Endothelial cell (in vitro differentiated cells): ENCODE measurements around the gene STARD3NL. TPM values are rescaled to one million over a fixed set of nuclear protein-coding genes. Genes with fewer than 3 reads are reported as not detected.

Experiments
- DNase-seq: peaks from one replicate; pipeline ENCODE4 v3.0.0; 2021; ENCODE audit warnings: low spot score
- H3K27ac Mint-ChIP-seq: one replicate; pipeline ENCODE4 v1.8.0; 2021; ENCODE audit warnings: mixed read lengths, inconsistent platforms; ENCODE audit not compliant: unreplicated experiment
- H3K27me3 Mint-ChIP-seq: one replicate; pipeline ENCODE4 v1.8.0; 2021; ENCODE audit warnings: mild to moderate bottlenecking, moderate library complexity, mixed read lengths, inconsistent platforms; ENCODE audit not compliant: unreplicated experiment
- H3K36me3 Mint-ChIP-seq: one replicate; pipeline ENCODE4 v1.8.0; 2021; ENCODE audit warnings: mild to moderate bottlenecking, low read depth, mixed read lengths, inconsistent platforms; ENCODE audit not compliant: unreplicated experiment
- H3K4me1 Mint-ChIP-seq: one replicate; pipeline ENCODE4 v1.8.0; 2021; ENCODE audit warnings: mild to moderate bottlenecking, mixed read lengths, inconsistent platforms; ENCODE audit not compliant: unreplicated experiment
- H3K4me3 Mint-ChIP-seq: one replicate; pipeline ENCODE4 v1.8.0; 2021; ENCODE audit warnings: mild to moderate bottlenecking, mixed read lengths, inconsistent platforms; ENCODE audit not compliant: unreplicated experiment
- H3K9me3 Mint-ChIP-seq: one replicate; pipeline ENCODE4 v1.8.0; 2021; ENCODE audit warnings: mixed read lengths, inconsistent platforms; ENCODE audit not compliant: unreplicated experiment
- long read RNA-seq: library from polyadenylated mRNA; unstranded; transcript quantifications from one replicate; pipeline ENCODE4 v2.0.0, GENCODE V29; 2020; ENCODE audit not compliant: unreplicated experiment
- total RNA-seq: library from RNA; stranded (reverse); fragmentation: NEBNext Ultra II Directional; extraction: Animal tissue kit (Norgen Biotek cat#: 25700); gene quantifications from one replicate; pipeline ENCODE4 v1.2.1, GENCODE V29; 2021; ENCODE audit not compliant: unreplicated experiment
- TF ChIP-seq, protein P1 (sequence below): fragments of 200-600 bp; sonication (generic); IDR thresholded peaks from one replicate; pipeline ENCODE4 v1.5.0; 2021; ENCODE audit warnings: antibody characterized with exemption; ENCODE audit not compliant: unreplicated experiment

Gene STARD3NL, protein sequence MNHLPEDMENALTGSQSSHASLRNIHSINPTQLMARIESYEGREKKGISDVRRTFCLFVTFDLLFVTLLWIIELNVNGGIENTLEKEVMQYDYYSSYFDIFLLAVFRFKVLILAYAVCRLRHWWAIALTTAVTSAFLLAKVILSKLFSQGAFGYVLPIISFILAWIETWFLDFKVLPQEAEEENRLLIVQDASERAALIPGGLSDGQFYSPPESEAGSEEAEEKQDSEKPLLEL
- 92.6 TPM for total RNA-seq
- long read RNA-seq, transcript STARD3NL-201 (9 exons, 1,728 nt), result major isoform, 84 of 103 reads
- long read RNA-seq, transcript STARD3NL-202 (10 exons, 1,365 nt), result minor isoform, 5 of 103 reads
- long read RNA-seq, partial matches to known transcripts, result 6 of 103 reads
- long read RNA-seq, other reads (novel, unspliced or antisense), result 5 of 103 reads

DNA sequence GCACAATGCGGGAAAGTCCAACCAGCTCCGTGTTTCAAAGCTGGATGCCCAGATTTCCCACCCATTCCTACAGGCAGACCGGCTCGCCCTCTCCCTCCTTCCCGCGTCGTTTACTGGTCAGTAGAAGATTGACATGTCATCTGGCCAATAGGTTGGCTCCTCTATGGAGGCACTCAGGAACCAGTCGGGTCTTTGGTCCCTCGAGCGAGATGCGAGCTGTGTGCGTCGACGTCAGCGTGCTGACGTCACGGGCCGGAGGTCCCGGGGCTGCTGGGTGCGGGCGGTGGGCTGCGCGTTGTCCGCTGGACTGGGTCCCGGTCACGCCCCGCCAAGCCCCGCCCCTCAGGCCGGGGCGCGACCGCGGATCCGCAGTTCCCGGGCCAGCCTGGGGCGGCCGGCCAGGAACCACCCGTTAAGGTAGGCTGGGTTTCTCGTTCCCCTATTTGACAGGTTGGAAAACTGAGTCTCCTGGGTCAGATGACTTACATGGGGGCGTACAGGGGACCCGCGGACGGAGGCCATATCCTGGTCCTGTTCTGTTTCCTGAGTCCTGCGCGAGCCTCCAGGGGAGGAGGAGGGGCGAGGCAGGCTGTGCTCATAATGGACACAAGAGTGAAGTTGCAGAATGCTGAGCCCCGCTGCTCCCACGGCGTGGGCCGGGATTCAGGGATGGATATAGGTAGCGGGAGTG lies at the start of gene STARD3NL:
Gene STARD3NL, plus strand, starts transcription at position 242 of the 691 bp plus-strand sequence. CDS start 29,260 bp downstream, outside the sequence.
- no peaks in the 10 kb centered on the region for H3K9me3 Mint-ChIP-seq

DNA sequence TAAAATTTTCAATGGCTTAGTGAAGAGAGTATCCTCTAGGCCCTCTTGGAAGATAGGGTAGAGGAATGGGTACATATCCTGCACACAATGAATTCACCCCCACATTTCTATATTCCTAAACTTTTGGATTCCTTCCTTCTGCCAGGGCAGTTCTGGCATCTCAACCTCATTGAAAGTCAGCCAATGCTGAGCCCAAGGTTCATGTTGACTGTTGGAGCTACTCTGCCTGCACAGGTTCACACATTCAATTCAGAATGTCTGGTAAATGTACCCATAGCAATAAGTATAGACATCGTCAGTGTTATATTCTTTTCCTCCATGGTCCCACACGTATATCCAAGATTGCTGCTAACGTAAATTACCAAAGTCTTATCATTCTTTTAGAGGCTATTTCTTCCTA lies 48.9 kb upstream of the STARD3NL start:
- peaks cover 4% of the 10 kb centered on the region for H3K27me3 Mint-ChIP-seq
- H3K27ac Mint-ChIP-seq, result no peak overlapping the region
- peaks cover 6% of the 10 kb centered on the region for H3K4me1 Mint-ChIP-seq
- no peaks in the 10 kb centered on the region for H3K9me3 Mint-ChIP-seq
- no peak for DNase-seq
- no peaks in the 10 kb centered on the region for H3K36me3 Mint-ChIP-seq
- H3K4me3 Mint-ChIP-seq, result no peak overlapping the region
- TF ChIP-seq, protein P1, sequence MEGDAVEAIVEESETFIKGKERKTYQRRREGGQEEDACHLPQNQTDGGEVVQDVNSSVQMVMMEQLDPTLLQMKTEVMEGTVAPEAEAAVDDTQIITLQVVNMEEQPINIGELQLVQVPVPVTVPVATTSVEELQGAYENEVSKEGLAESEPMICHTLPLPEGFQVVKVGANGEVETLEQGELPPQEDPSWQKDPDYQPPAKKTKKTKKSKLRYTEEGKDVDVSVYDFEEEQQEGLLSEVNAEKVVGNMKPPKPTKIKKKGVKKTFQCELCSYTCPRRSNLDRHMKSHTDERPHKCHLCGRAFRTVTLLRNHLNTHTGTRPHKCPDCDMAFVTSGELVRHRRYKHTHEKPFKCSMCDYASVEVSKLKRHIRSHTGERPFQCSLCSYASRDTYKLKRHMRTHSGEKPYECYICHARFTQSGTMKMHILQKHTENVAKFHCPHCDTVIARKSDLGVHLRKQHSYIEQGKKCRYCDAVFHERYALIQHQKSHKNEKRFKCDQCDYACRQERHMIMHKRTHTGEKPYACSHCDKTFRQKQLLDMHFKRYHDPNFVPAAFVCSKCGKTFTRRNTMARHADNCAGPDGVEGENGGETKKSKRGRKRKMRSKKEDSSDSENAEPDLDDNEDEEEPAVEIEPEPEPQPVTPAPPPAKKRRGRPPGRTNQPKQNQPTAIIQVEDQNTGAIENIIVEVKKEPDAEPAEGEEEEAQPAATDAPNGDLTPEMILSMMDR, result no peak

More for the DNA sequence above, at the start of gene STARD3NL:
- Mint-ChIP-seq H3K27ac (peak within 1 kb of the TSS; percentile 98), H3K27me3 (peaks cover 2% of the 10 kb centered on the region), H3K4me3 (peak within 1 kb of the TSS; percentile 98), H3K36me3 (peaks cover 2% of the 10 kb centered on the region), H3K4me1 (peaks cover 37% of the 10 kb centered on the region)
- peak; percentile 96 for DNase-seq
- TF ChIP-seq, protein P1, result no peak

DNA sequence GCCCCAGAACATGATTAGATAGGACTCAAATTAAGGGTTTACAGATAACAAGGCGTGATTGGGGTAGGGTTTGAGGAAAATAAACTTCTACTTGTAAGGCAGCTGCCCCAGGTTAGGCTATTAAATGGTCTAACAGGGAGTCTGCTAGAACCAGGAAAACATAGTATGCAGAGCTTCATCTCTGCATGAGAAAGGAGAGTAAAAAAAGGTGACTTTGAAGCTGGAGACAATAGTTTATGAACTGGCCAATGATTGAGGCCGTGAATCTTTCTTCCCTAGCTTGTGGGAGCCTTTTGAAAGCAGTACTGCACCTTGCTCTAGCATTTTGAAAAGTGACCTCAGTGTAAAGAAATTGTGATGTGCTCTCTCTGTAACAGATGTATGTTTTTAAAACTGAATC lies 48.5 kb upstream of the STARD3NL start:
- no peak for DNase-seq
- H3K27me3 Mint-ChIP-seq, result peaks cover 4% of the 10 kb centered on the region
- TF ChIP-seq, protein P1, result no peak
- H3K36me3 Mint-ChIP-seq, result no peaks in the 10 kb centered on the region
- H3K27ac Mint-ChIP-seq, result no peak overlapping the region
- peaks cover 6% of the 10 kb centered on the region for H3K4me1 Mint-ChIP-seq
- no peak overlapping the region for H3K4me3 Mint-ChIP-seq
- H3K9me3 Mint-ChIP-seq, result no peaks in the 10 kb centered on the region

DNA sequence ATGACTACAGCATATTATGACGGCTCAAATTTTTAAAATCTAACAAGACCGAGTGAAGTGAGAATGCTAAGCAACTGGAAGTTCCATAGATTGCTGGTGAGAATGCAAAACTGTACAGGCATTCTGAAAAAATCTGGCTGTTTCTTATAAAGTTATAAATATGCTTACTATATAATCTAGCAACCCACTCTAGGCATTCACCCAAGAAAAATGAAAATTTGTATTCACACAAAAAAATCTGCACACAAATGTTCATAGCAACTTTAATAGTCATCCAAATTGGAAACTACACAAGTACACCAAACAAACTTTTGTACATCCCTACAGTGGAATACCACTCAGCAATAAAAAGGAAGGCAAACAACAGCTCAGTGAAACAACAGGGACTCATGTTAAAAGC lies 39.9 kb upstream of the STARD3NL start:
- no peak overlapping the region for H3K27ac Mint-ChIP-seq
- TF ChIP-seq, protein P1, result no peak
- H3K36me3 Mint-ChIP-seq, result no peaks in the 10 kb centered on the region
- H3K9me3 Mint-ChIP-seq, result no peaks in the 10 kb centered on the region
- peaks cover 2% of the 10 kb centered on the region for H3K27me3 Mint-ChIP-seq
- peaks cover 4% of the 10 kb centered on the region for H3K4me1 Mint-ChIP-seq
- DNase-seq, result no peak
- H3K4me3 Mint-ChIP-seq, result no peak overlapping the region

DNA sequence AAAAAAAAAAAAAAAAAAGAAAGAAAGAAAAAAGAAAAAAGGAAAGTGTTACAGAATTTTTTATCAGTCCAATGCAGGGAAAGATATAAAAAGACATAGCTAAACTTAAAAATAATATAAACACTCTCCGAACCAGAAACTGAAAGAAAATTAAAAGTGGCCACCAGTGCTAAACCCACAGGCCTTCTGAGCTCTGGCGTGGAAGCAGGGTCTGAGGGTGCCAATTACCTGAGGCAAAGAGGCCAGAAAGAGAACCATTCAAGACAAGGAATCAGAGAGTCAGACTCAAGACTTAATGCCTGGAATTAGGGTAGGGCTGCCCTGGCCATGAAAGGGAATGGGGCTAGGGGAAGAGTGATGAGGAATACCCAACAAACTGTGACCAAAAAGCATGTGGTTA lies 36.9 kb upstream of the STARD3NL start:
- no peak overlapping the region for H3K27ac Mint-ChIP-seq
- no peak overlapping the region for H3K4me3 Mint-ChIP-seq
- peaks cover 4% of the 10 kb centered on the region for H3K4me1 Mint-ChIP-seq
- H3K9me3 Mint-ChIP-seq, result no peaks in the 10 kb centered on the region
- no peak for DNase-seq
- peaks cover 1% of the 10 kb centered on the region for H3K27me3 Mint-ChIP-seq
- TF ChIP-seq, protein P1, result no peak
- no peaks in the 10 kb centered on the region for H3K36me3 Mint-ChIP-seq
